Peyer's patch (tissue), 4 donors: Measurements from ENCODE around the gene NCOA7.

Source experiments
- CTCF ChIP-seq, 6 experiments: fragments of 450-650 bp in 4 of 6; fragments of 200-600 bp in 2 of 6; sonication (generic) in 1 of 6; IDR thresholded peaks; one replicate each; pipeline ENCODE4 v1.5.1; 2017 to 2019; ENCODE audit warnings: antibody characterized with exemption in 6 of 6, mild to moderate bottlenecking in 3 of 6, moderate library complexity in 1 of 6
- POLR2A ChIP-seq, 2 donors: fragments of 450-650 bp; IDR thresholded peaks; one replicate each; pipeline ENCODE4 v1.5.1; 2017; ENCODE audit warnings: antibody characterized with exemption in 2 of 2, mild to moderate bottlenecking in 2 of 2, moderate library complexity in 2 of 2

DNA sequence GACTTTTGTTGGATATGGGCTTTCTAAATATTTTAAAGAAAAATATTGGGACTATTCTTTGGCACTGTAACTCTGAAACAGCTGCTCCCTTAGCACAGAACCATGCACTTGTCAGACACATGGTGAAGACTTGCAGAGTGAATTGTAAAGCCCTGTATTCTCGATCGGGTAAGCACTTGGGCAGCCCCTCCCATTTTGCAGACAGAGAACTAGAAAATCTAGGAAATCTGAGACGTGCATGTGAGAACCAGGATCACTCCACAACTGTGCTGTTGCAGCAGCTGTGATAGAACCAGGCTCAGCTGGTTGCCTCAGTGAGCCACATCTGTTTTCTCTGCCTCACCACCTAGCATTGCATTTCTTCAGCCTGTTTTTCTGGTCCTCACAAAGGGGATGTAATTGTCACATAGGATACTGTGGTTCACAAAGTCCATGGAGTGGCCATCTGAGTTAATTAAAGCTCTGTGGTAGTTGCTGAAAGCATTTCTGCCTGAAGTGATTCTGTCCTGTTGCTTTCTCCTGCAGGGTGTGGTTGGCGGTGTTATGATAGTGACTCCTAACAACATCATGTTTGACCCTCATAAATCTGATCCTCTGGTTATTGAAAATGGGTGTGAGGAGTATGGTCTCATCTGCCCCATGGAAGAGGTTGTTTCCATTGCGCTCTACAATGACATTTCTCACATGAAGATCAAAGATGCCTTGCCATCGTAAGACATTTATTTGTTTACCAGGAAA lies 94.0 kb downstream of the NCOA7 start:
- no peak for TF ChIP-seq CTCF (IDR thresholded peaks at IDR 0.05)
- no peak for TF ChIP-seq POLR2A (IDR thresholded peaks at IDR 0.05)
